Testis (tissue), 3 donors: ENCODE measurements around the gene KISS1R. TPM values are rescaled to one million over a fixed set of nuclear protein-coding genes. Genes with fewer than 3 reads are reported as not detected.

Experiments used
- DNase-seq: peaks from one replicate; pipeline ENCODE4 v3.0.0-alpha.2; 2019
- H3K27ac ChIP-seq, 2 donors: fragments of 200-600 bp; sonication (generic); one replicate each; pipeline ENCODE4 v1.5.1; 2019
- H3K27me3 ChIP-seq: fragments of 200-600 bp; sonication (generic); one replicate; pipeline ENCODE4 v1.5.1; 2019
- H3K36me3 ChIP-seq: fragments of 200-600 bp; sonication (generic); one replicate; pipeline ENCODE4 v1.5.1; 2017; ENCODE audit warnings: low read depth; ENCODE audit errors: missing control alignments
- H3K4me1 ChIP-seq: fragments of 200-600 bp; sonication (generic); one replicate; pipeline ENCODE4 v1.5.1; 2019
- H3K4me3 ChIP-seq, 2 donors: fragments of 200-600 bp; sonication (generic); one replicate each; pipeline ENCODE4 v1.5.1; 2017 to 2019
- H3K9me3 ChIP-seq: fragments of 200-600 bp; sonication (generic); one replicate; pipeline ENCODE4 v1.5.1; 2017
- POLR2A ChIP-seq: fragments of 450-650 bp; IDR thresholded peaks from one replicate; pipeline ENCODE4 v1.6.1; 2017; ENCODE audit warnings: antibody characterized with exemption, mild to moderate bottlenecking, moderate library complexity
- WGBS, 2 donors: methylation state at CpG; one replicate each; pipeline ENCODE4 v1.1.5; 2018; 5-methylcytosine and 5-hydroxymethylcytosine counted together
- intact Hi-C: fragments of 100-400 bp; cut with DNase I; formaldehyde crosslinking; loops from one replicate; pipeline ENCODE4 v1.15.1; 2023; ENCODE audit warnings: low total_unique reads
- polyA plus RNA-seq: library from polyadenylated mRNA; stranded (reverse); fragments of 350-450 nt; fragmentation: Illumina TruSeq; extraction: RNeasy Lipid Tissue Mini Kit (QIAGEN cat#74804); gene quantifications from one replicate; pipeline ENCODE4 v1.2.3, GENCODE V29; 2014; ENCODE audit warnings: low read depth, low replicate concordance; ENCODE audit not compliant: insufficient read depth
- total RNA-seq, 2 donors: library from RNA; depleted of rRNA; stranded (reverse); fragments of >200 nt; gene quantifications; one replicate each; pipeline ENCODE4 v1.2.3, GENCODE V29; 2016
- TF ChIP-seq, protein P1 (sequence below), 3 experiments: fragments of 450-650 bp in 2 of 3; fragments of 200-600 bp in 1 of 3; sonication (generic) in 1 of 3; IDR thresholded peaks; one replicate each; pipeline ENCODE4 v1.5.1; 2016 to 2019; ENCODE audit warnings: antibody characterized with exemption in 3 of 3, mild to moderate bottlenecking in 2 of 3, moderate library complexity in 1 of 3

The KISS1R gene
- total and polyA plus RNA-seq, 3 donors from 2014 or later, result not detected

DNA sequence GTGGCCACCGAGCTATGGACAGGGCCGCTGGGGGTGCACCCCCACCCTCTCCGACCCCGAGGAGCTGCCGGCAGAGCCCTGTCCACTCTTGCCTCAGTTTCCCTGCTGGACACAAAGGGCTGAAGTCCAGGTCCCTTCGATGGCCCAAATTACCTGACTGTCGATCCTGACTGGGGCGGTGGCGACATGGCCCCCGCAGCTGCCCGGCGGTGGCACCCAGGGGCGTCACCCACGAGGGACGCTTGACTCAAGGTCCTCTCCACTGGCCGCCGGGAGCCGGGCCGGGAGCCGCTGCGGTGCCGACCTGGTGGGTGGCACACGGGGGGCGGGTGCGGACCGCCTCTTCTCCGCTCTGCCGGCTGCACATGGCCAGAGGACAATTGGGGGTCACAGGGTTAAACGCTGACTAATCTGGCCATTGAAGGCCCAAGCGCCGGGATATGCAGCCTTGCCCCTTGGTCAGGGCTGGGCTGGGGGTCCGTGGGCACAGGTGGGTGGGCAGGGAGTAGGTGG, 25.1 kb downstream of the KISS1R start:
- 94 to 100% methylated on average over 1 to 32 of the region's 32 CpGs for WGBS, 2 donors
- Histone ChIP-seq H3K27me3 (no peaks in the 10 kb centered on the region), H3K36me3 (no peaks in the 10 kb centered on the region), H3K27ac (no peak overlapping the region), H3K4me1 (peaks cover 18% of the 10 kb centered on the region), H3K4me3 (no peak overlapping the region), H3K9me3 (no peaks in the 10 kb centered on the region)
- TF ChIP-seq, protein P1, sequence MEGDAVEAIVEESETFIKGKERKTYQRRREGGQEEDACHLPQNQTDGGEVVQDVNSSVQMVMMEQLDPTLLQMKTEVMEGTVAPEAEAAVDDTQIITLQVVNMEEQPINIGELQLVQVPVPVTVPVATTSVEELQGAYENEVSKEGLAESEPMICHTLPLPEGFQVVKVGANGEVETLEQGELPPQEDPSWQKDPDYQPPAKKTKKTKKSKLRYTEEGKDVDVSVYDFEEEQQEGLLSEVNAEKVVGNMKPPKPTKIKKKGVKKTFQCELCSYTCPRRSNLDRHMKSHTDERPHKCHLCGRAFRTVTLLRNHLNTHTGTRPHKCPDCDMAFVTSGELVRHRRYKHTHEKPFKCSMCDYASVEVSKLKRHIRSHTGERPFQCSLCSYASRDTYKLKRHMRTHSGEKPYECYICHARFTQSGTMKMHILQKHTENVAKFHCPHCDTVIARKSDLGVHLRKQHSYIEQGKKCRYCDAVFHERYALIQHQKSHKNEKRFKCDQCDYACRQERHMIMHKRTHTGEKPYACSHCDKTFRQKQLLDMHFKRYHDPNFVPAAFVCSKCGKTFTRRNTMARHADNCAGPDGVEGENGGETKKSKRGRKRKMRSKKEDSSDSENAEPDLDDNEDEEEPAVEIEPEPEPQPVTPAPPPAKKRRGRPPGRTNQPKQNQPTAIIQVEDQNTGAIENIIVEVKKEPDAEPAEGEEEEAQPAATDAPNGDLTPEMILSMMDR (IDR thresholded peaks at IDR 0.05), result no peak
- no peak for TF ChIP-seq POLR2A
- DNase-seq, result no peak
- intact Hi-C loops, result no loop called here

DNA sequence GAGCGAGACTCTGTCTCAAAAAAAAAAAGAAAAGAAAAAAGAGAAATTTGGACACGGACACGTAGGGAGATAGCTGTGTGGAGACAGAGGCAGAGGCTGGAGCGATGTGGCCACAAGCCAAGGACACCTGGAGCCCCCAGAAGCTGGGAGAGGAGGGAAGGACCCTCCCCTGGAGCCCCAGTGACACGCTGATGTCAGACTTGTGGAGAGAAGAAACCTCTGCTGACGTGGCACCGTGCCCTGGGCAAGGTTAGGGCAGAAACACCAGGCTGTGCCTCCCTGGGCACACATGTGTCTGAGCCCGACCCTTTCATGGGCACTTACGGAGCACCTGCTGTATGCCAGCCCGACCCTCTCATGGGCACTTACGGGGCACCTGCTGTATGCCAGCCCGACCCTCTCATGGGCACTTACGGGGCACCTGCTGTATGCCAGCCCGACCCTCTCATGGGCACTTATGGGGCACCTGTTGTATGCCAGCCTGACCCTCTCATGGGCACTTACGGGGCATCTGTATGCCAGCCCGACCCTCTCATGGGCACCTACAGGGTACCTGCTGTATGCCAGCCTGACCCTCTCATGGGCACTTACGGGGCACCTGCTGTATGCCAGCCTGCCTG, 26.5 kb downstream of the KISS1R start:
- 87 to 89% methylated on average over 12 to 17 of the region's 17 CpGs for WGBS, 2 donors
- Histone ChIP-seq H3K27me3 (no peaks in the 10 kb centered on the region), H3K36me3 (no peaks in the 10 kb centered on the region), H3K27ac (no peak overlapping the region), H3K4me3 (no peak overlapping the region), H3K9me3 (no peaks in the 10 kb centered on the region), H3K4me1 (peaks cover 18% of the 10 kb centered on the region)
- TF ChIP-seq, protein P1 (IDR thresholded peaks at IDR 0.05), result no peak
- no peak for TF ChIP-seq POLR2A
- intact Hi-C loops, result no loop called here
- DNase-seq, result no peak

DNA sequence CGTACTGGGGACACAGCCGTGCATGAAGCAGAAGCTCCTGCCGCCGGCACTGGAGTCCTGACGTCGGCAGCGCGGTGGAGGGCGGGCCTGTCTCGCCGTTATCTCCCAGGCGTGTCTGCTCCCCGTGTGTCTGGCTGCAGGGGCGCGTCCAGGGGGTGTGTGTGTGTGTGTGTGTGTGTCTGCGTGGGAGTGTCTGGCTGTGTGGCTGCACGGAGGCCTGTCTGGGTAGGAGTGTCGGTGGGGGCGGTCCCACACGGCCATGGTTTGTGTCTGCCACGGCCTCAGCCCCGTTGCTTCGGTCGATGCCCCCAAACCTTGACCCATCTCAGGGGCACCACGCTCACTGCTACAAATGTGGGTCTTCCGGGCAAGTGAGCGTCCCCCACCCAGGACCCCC, 27.0 kb downstream of the KISS1R start:
- no peaks in the 10 kb centered on the region for H3K27me3 ChIP-seq
- 20% methylated on average over 26 of the region's 27 CpGs; no CpG with 5 or more reads in 1 of the 2 donors for WGBS, 2 donors

DNA sequence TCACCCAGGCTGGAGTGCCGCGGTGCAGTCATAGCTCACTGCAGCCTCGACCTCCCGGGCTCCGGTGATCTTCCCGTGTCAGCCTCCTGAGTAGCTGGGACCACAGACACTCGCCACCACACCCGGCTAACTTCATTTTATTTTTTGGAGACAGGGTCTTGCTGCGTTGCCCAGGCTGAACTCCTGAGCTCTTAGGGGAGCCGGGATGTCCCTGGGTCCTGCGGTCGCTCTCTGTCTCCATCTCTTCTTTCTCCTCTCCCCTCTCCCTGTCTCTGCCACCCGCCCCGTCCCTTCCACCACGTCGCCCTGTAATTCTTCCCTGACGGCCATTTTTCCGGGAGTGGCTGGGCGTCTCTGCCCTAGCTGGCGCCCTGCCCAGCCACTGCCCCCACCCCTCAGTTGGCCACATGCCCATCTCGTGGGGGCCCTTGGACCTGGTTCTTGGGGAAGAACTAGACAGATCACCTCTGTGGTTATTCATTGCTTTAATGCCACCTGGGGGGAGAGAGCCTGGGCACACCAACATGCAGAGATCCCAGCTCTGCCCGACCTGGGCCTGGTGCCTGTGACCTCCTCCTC, 27.6 kb downstream of the KISS1R start:
- Histone ChIP-seq H3K36me3 (no peaks in the 10 kb centered on the region), H3K27me3 (no peaks in the 10 kb centered on the region), H3K4me3 (no peak overlapping the region), H3K9me3 (no peaks in the 10 kb centered on the region), H3K27ac (no peak overlapping the region), H3K4me1 (peaks cover 18% of the 10 kb centered on the region)
- 57 to 75% methylated on average over 22 of the region's 22 CpGs for WGBS, 2 donors
- intact Hi-C loops, result no loop called here
- TF ChIP-seq, protein P1 (IDR thresholded peaks at IDR 0.05), result no peak
- no peak for TF ChIP-seq POLR2A
- no peak for DNase-seq

More for the DNA sequence above, 27.0 kb downstream of the KISS1R start:
- no peaks in the 10 kb centered on the region for H3K36me3 ChIP-seq
- intact Hi-C loops, result no loop called here
- H3K9me3 ChIP-seq, result no peaks in the 10 kb centered on the region
- TF ChIP-seq, protein P1 (IDR thresholded peaks at IDR 0.05), result no peak
- TF ChIP-seq POLR2A, result no peak
- H3K4me1 ChIP-seq, result peaks cover 18% of the 10 kb centered on the region
- no peak overlapping the region for H3K27ac ChIP-seq
- DNase-seq, result peak; percentile 92
- H3K4me3 ChIP-seq, result no peak overlapping the region
